A549 (cell line): ENCODE data around the gene SFXN3.

Experiments
- CBX8 ChIP-seq: fragments of 200-600 bp; sonication (generic); IDR thresholded peaks from 2 replicates; pipeline ENCODE4 v1.6.1; 2016
- KDM1A ChIP-seq: fragments of 200-600 bp; sonication (generic); IDR thresholded peaks from 2 replicates; pipeline ENCODE4 v1.6.1; 2016; ENCODE audit warnings: low read depth, mild to moderate bottlenecking
- RARB ChIP-seq: fragments of 250-450 bp; sonication (Bioruptor Pico); IDR thresholded peaks from 2 replicates; pipeline ENCODE4 v1.8.0; 2021; ENCODE audit warnings: mild to moderate bottlenecking, moderate library complexity
- REST ChIP-seq: fragments of 200-600 bp; sonication (generic); IDR thresholded peaks from 2 replicates; pipeline ENCODE4 v1.6.1; 2016; ENCODE audit warnings: antibody characterized with exemption, mild to moderate bottlenecking, moderate library complexity

- TF ChIP-seq CBX8 (no peak), RARB (no peak), REST (no peak), KDM1A (no peak)
Observed at GRCh38 chr10:100999742-101000126, 31.3 kb upstream of the SFXN3 start, which contains the start of gene LZTS2.
